Caco-2 (cell line): Measurements from ENCODE around the gene ATP9A. TPM values are rescaled to one million over a fixed set of nuclear protein-coding genes. Genes with fewer than 3 reads are reported as not detected.
A peak's percentile ranks its signal among the peaks of the same experiment; 100 is the strongest.

Experiments
- BruUV-seq: library from RNA; stranded (reverse); fragments of 400-500 nt; replicated peaks from 2 replicates; lab custom pipeline; 2021; lab: Mats Ljungman, UMichigan
- CTCF ChIA-PET: fragments of 300-600 bp; sonication (Branson Sonifier 250); formaldehyde crosslinking; loops from one replicate; lab custom pipeline; 2022; ENCODE audit warnings: antibody characterized with exemption; lab: Charles Lee
- POLR2A ChIA-PET: fragments of 300-600 bp; sonication (Branson Sonifier 250); formaldehyde crosslinking; loops from one replicate; lab custom pipeline; 2022; ENCODE audit warnings: antibody characterized with exemption; lab: Charles Lee
- DNase-seq, 2 experiments: peaks; one replicate each; pipeline versions ENCODE4 v3.0.0 to v3.0.0-alpha.2; 2020 to 2022
- H3K27me3 ChIP-seq: replicated peaks from 2 replicates; pipeline ENCODE4 v1.6.0; 2011; ENCODE audit warnings: low read length; ENCODE audit not compliant: control insufficient read depth, insufficient read depth
- H3K36me3 ChIP-seq: 2 replicates; pipeline ENCODE4 v1.5.1; 2011; ENCODE audit warnings: low read length; ENCODE audit not compliant: control insufficient read depth, insufficient read depth
- H3K4me1 ChIP-seq: fragments of 250-450 bp; sonication (Bioruptor Pico); 2 replicates; pipeline ENCODE4 v1.5.1; 2020; ENCODE audit warnings: mild to moderate bottlenecking
- H3K4me3 ChIP-seq: 2 replicates; pipeline ENCODE4 v1.5.1; 2011; ENCODE audit warnings: low read depth, mild to moderate bottlenecking, control low read depth, low read length
- H3K9me3 ChIP-seq: fragments of 250-450 bp; sonication (Bioruptor Pico); 2 replicates; pipeline ENCODE4 v1.5.1; 2020; ENCODE audit warnings: mild to moderate bottlenecking, moderate library complexity
- H3K27ac Mint-ChIP-seq: one replicate; pipeline ENCODE4 v1.8.0; 2022; ENCODE audit warnings: mixed read lengths; ENCODE audit not compliant: unreplicated experiment
- H3K27me3 Mint-ChIP-seq: one replicate; pipeline ENCODE4 v1.8.0; 2022; ENCODE audit warnings: mixed read lengths; ENCODE audit not compliant: insufficient read depth, unreplicated experiment
- H3K36me3 Mint-ChIP-seq: one replicate; pipeline ENCODE4 v1.8.0; 2022; ENCODE audit warnings: mild to moderate bottlenecking, mixed read lengths; ENCODE audit not compliant: insufficient read depth, unreplicated experiment
- H3K4me1 Mint-ChIP-seq: one replicate; pipeline ENCODE4 v1.8.0; 2022; ENCODE audit warnings: low read depth, mixed read lengths; ENCODE audit not compliant: unreplicated experiment
- H3K4me3 Mint-ChIP-seq: one replicate; pipeline ENCODE4 v1.8.0; 2022; ENCODE audit warnings: mild to moderate bottlenecking, moderate library complexity, mixed read lengths; ENCODE audit not compliant: unreplicated experiment
- H3K9me3 Mint-ChIP-seq: one replicate; pipeline ENCODE4 v1.8.0; 2022; ENCODE audit warnings: mixed read lengths; ENCODE audit not compliant: unreplicated experiment
- CTCF ChIP-seq, 2 experiments: fragments of 200-600 bp in 1 of 2; IDR thresholded peaks; 1 replicate in 1 of 2; 2 replicates in 1 of 2; pipeline versions ENCODE4 v1.5.1 to v1.8.0; 2011 to 2022; ENCODE audit warnings: antibody characterized with exemption in 1 of 2, control low read depth in 1 of 2, inconsistent platforms in 1 of 2, low read depth in 1 of 2, low read length in 1 of 2, mild to moderate bottlenecking in 1 of 2, moderate library complexity in 1 of 2; ENCODE audit not compliant: insufficient read depth in 1 of 2, severe bottlenecking in 1 of 2, unreplicated experiment in 1 of 2
- intact Hi-C: fragments of 100-400 bp; cut with micrococcal nuclease; formaldehyde crosslinking; loops from one replicate; pipeline ENCODE4 v1.10.0; 2022; ENCODE audit not compliant: unreplicated experiment
- total RNA-seq: library from RNA; stranded (reverse); gene quantifications from 2 replicates; pipeline ENCODE4 v1.2.3, GENCODE V29; 2022

The ATP9A gene
- total RNA-seq, 1 experiment from 2014 or later, result 102 TPM

GRCh38 chr20:51584737-51585136 is 183.5 kb downstream of the ATP9A start:
- no peaks in the 10 kb centered on the region for H3K9me3 Mint-ChIP-seq
- Histone ChIP-seq H3K36me3 (no peaks in the 10 kb centered on the region), H3K4me3 (no peak overlapping the region), H3K9me3 (no peaks in the 10 kb centered on the region), H3K27me3 (no peaks in the 10 kb centered on the region), H3K4me1 (no peaks in the 10 kb centered on the region)
- no peaks in the 10 kb centered on the region for H3K27me3 Mint-ChIP-seq
- H3K4me3 Mint-ChIP-seq, result no peak overlapping the region
- TF ChIP-seq CTCF (IDR thresholded peaks at IDR 0.05; ENCODE audit: insufficient read depth in 1 of 2, low read depth in 1 of 2, low read length in 1 of 2, severe bottlenecking in 1 of 2, unreplicated experiment in 1 of 2), result no peak
- peaks cover 7% of the 10 kb centered on the region for H3K4me1 Mint-ChIP-seq
- no peaks in the 10 kb centered on the region for H3K36me3 Mint-ChIP-seq
- no peak for DNase-seq
- intact Hi-C loops, result no loop called here
- ChIA-PET CTCF (no interaction called here), POLR2A (no interaction called here)
- no TSS peak for BruUV-seq
- H3K27ac Mint-ChIP-seq, result no peak overlapping the region

GRCh38 chr20:51584116-51584515 is 184.1 kb downstream of the ATP9A start:
- ChIA-PET CTCF (interaction anchor here (0.8 to 1.7 kb wide), 6 partner anchors 11 to 603 kb away, joined by 3 to 19 read pairs (median 4); no protein-coding TSS in a partner anchor), POLR2A (no interaction called here)
- Mint-ChIP-seq H3K27ac (no peak overlapping the region), H3K4me3 (no peak overlapping the region), H3K9me3 (no peaks in the 10 kb centered on the region), H3K4me1 (peaks cover 7% of the 10 kb centered on the region), H3K27me3 (no peaks in the 10 kb centered on the region), H3K36me3 (no peaks in the 10 kb centered on the region)
- H3K4me1 ChIP-seq, result no peaks in the 10 kb centered on the region
- H3K4me3 ChIP-seq, result no peak overlapping the region
- H3K27me3 ChIP-seq, result no peaks in the 10 kb centered on the region
- BruUV-seq, result no TSS peak
- H3K9me3 ChIP-seq, result no peaks in the 10 kb centered on the region
- no peaks in the 10 kb centered on the region for H3K36me3 ChIP-seq
- DNase-seq, result no peak
- intact Hi-C loops, result no loop called here
- no peak for TF ChIP-seq CTCF (IDR thresholded peaks at IDR 0.05; ENCODE audit: insufficient read depth in 1 of 2, low read depth in 1 of 2, low read length in 1 of 2, severe bottlenecking in 1 of 2, unreplicated experiment in 1 of 2)

- peak; percentile 63 to 69 for DNase-seq
- ChIA-PET CTCF (interaction anchor here (0.7 to 1.7 kb wide), 7 partner anchors 12 to 602 kb away, joined by 3 to 19 read pairs (median 4); no protein-coding TSS in a partner anchor), POLR2A (interaction anchor here (0.6 kb wide), 1 partner anchor 21 kb away, joined by 4 read pairs; no protein-coding TSS in a partner anchor)
- no TSS peak for BruUV-seq
- no peaks in the 10 kb centered on the region for H3K27me3 ChIP-seq
- Mint-ChIP-seq H3K4me3 (peak overlapping the region; percentile 66), H3K36me3 (no peaks in the 10 kb centered on the region), H3K27me3 (no peaks in the 10 kb centered on the region), H3K27ac (no peak overlapping the region), H3K4me1 (peaks cover 7% of the 10 kb centered on the region), H3K9me3 (no peaks in the 10 kb centered on the region)
- no peak for TF ChIP-seq CTCF (IDR thresholded peaks at IDR 0.05; ENCODE audit: insufficient read depth in 1 of 2, low read depth in 1 of 2, low read length in 1 of 2, severe bottlenecking in 1 of 2, unreplicated experiment in 1 of 2)
- H3K4me3 ChIP-seq, result peak overlapping the region; percentile 39
- intact Hi-C loops, result no loop called here
- H3K36me3 ChIP-seq, result no peaks in the 10 kb centered on the region
- no peaks in the 10 kb centered on the region for H3K9me3 ChIP-seq
- no peaks in the 10 kb centered on the region for H3K4me1 ChIP-seq
Measured at GRCh38 chr20:51583499-51583898, 184.7 kb downstream of the ATP9A start.
